Measurements from ENCODE around the gene LGR4. TPM values are rescaled to one million over a fixed set of nuclear protein-coding genes. Genes with fewer than 3 reads are reported as not detected.

LGR4 gene
- total RNA-seq, 1 donor from 2014 or later, result 7.5 TPM

DNA sequence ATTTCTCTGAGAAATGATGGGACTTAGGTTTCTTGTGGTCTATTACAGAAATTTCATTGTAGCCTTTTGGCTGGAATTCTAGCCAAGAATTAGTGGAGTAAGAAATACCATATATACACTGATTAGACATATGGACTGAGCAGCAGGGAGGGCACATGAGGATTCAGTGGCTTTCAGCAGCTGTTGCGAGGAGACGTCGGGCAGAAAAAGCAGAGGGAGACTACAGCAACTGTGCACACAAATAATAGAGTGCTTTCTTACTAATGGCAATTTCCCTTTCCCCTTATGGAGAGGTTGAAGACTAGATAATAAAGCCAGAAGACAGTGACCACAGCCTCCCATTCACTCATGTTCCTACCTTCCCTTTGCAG lies 74.2 kb downstream of the LGR4 start:
- no peak for ATAC-seq
- no peak overlapping the region for H3K27ac ChIP-seq
- no peaks in the 10 kb centered on the region for H3K27me3 ChIP-seq
- intact Hi-C loops (cut with DNase I), result no loop called here
- TF ChIP-seq, protein P1, sequence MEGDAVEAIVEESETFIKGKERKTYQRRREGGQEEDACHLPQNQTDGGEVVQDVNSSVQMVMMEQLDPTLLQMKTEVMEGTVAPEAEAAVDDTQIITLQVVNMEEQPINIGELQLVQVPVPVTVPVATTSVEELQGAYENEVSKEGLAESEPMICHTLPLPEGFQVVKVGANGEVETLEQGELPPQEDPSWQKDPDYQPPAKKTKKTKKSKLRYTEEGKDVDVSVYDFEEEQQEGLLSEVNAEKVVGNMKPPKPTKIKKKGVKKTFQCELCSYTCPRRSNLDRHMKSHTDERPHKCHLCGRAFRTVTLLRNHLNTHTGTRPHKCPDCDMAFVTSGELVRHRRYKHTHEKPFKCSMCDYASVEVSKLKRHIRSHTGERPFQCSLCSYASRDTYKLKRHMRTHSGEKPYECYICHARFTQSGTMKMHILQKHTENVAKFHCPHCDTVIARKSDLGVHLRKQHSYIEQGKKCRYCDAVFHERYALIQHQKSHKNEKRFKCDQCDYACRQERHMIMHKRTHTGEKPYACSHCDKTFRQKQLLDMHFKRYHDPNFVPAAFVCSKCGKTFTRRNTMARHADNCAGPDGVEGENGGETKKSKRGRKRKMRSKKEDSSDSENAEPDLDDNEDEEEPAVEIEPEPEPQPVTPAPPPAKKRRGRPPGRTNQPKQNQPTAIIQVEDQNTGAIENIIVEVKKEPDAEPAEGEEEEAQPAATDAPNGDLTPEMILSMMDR (IDR thresholded peaks at IDR 0.05), result no peak
- peaks cover 7% of the 10 kb centered on the region for H3K4me1 ChIP-seq
- no peak overlapping the region for H3K4me3 ChIP-seq
- DNase-seq, result no peak
- H3K36me3 ChIP-seq, result no peaks in the 10 kb centered on the region
- H3K9me3 ChIP-seq, result no peaks in the 10 kb centered on the region

DNA sequence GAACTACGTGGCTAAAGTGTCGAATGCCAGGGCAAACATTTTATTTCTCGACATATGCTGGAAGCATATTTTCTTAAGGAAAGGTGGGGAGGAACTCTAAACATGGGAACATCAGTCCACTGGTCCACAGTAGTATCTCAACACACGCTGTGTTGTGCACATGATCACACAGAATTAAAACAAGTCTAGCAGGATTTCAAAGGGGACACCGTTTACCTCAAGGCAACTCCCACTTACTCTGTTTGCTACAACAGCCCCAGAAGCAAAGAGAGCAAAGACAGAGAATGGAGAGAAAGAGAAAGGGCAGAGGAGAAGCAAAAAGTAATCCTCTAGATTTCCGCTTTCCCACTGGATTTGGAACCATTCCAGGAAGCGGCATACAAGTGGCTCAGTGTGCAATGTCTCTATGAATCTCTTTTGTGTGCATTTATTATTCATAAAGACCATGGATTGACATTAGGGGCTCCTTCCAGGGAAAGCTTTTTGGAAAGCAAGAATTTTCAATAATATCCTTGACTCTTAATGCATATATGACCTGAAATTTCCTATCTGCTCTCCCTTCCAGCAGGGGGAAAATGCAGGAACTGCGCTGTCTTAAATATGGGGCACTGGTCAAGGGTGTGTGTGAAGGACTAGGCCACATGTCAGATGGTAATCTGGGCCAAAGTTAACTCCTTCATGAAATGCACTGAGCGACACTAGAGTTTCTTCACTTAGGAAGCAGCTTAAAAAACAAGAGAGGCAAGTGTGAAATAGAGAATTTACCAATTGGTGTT lies 74.8 kb downstream of the LGR4 start:
- DNase-seq (no peak), ATAC-seq (no peak)
- H3K4me3 ChIP-seq, result no peak overlapping the region

DNA sequence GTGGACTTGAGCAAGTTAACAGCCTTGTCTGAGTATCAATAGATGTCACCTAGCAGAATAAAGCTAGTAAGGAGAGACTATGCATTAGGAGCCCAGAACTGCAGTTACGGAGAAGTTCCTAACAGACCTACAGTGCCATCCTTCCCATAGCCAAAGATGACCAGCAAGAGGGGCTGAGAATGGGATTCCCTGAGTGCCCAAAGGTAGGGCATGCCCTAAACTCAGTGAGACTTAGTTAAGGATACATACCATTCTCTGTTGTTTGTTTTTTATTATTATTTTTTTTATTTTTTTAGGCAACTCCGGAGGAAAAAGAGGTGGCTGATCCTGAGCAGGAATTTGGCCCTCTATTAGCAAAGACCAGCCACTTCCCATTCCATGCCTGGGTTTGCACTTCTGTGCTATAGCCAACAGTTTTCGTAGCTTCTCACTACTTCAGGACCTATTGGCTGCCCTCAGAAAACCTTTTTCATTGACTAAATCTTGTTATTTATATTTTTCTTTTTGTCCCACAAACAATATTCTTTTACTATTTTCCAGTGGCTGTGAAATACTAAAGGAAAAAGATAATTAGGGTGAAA lies 76.2 kb downstream of the LGR4 start:
- Histone ChIP-seq H3K27ac (no peak overlapping the region), H3K4me1 (peaks cover 7% of the 10 kb centered on the region), H3K27me3 (no peaks in the 10 kb centered on the region), H3K36me3 (no peaks in the 10 kb centered on the region), H3K4me3 (no peak overlapping the region), H3K9me3 (no peaks in the 10 kb centered on the region)
- intact Hi-C loops (cut with DNase I), result no loop called here
- DNase-seq (no peak), ATAC-seq (no peak)
- TF ChIP-seq, protein P1 (IDR thresholded peaks at IDR 0.05), result no peak

More for the DNA sequence above, 74.8 kb downstream of the LGR4 start:
- Histone ChIP-seq H3K27ac (no peak overlapping the region), H3K4me1 (peaks cover 7% of the 10 kb centered on the region), H3K36me3 (no peaks in the 10 kb centered on the region), H3K9me3 (no peaks in the 10 kb centered on the region), H3K27me3 (no peaks in the 10 kb centered on the region)
- TF ChIP-seq, protein P1 (IDR thresholded peaks at IDR 0.05), result no peak
- intact Hi-C loops (cut with DNase I), result no loop called here

DNA sequence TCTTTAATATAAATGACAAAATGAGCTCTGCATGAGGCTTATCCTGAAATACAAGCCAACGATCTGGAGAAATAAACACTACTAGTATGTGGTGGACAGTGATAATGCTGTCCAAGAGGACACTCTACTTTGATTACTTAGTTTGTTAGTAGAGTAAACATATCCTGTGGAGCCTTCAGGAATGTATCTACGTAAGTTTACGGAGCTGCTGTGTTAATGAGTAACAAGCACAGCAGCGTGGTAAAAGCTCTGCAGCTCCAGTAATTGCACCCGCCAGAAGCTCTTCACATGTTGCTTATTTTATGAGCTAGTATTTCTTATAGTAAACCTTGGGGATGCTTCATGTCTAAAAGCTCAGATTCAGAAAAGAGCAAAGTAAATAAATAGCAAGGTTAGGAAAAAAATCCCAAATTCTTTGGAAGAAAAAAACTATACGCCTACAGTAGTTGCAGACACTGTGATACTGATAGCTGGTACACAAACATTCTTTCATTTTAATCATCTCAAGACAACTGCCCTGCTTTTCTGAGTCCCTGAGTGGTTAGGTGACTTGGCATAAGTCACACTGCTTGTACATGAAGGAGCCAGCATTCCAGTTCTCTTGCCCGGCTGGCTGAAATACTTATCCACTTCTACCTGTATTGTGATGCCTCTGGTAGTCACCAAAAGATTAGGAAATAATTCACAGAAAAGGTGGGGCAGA lies 76.9 kb downstream of the LGR4 start:
- H3K9me3 ChIP-seq, result no peaks in the 10 kb centered on the region
- H3K36me3 ChIP-seq, result no peaks in the 10 kb centered on the region
- ATAC-seq (peak; percentile 78), DNase-seq (no peak)
- TF ChIP-seq, protein P1 (IDR thresholded peaks at IDR 0.05), result no peak
- no peaks in the 10 kb centered on the region for H3K27me3 ChIP-seq
- H3K4me3 ChIP-seq, result no peak overlapping the region
- intact Hi-C loops (cut with DNase I), result no loop called here
- peaks cover 7% of the 10 kb centered on the region for H3K4me1 ChIP-seq
- H3K27ac ChIP-seq, result no peak overlapping the region

DNA sequence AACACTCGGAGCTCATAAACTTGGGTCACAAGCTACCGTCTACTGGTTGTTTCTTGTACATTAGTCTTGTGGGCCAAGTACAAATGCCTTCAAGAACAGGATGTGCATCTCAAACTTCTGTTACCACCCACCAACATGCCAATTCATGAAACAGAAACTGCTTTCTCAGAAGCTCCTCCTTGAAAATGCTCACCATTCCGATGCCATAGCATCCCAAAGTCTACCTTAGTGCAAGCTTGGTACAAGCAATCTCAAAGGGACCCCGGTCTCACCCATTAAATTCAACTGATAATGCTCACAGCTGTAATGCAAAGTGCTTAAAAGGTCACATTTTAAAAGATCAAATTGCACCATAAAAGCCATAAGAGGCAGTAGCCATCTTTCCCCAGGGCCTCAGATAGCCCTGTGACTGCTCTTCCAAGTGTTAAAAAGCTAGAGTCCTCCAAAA lies 77.8 kb downstream of the LGR4 start:
- no peak for ATAC-seq
- no peak for DNase-seq
- H3K4me3 ChIP-seq, result no peak overlapping the region
- H3K27ac ChIP-seq, result no peak overlapping the region
- no peaks in the 10 kb centered on the region for H3K9me3 ChIP-seq
- H3K4me1 ChIP-seq, result peaks cover 7% of the 10 kb centered on the region
- H3K27me3 ChIP-seq, result no peaks in the 10 kb centered on the region
- TF ChIP-seq, protein P1 (IDR thresholded peaks at IDR 0.05), result no peak
- intact Hi-C loops (cut with DNase I), result no loop called here
- H3K36me3 ChIP-seq, result no peaks in the 10 kb centered on the region
